DND-41 (cell line): ENCODE results near the gene CFHR5.
"Not testable (repeated sequence)": the region's sequence is repeated elsewhere in the genome, so short reads cannot be mapped to it uniquely, and the experiment has no call there.

Experiments used
- ATAC-seq: fragments of 200-7000 bp; cut with Tn5 transposase; 3 replicates; pipeline ENCODE4 v1.9.1; 2021; ENCODE audit warnings: low read depth; ENCODE audit not compliant: insufficient read depth
- DNase-seq: peaks from one replicate; pipeline ENCODE4 v3.0.0-alpha.2; 2020
- H2AFZ ChIP-seq: 2 replicates; pipeline ENCODE4 v1.6.0; 2012; ENCODE audit warnings: low read depth, low read length
- H3K27ac ChIP-seq: 2 replicates; pipeline ENCODE4 v1.5.1; 2012; ENCODE audit warnings: low read length, inconsistent platforms
- H3K27me3 ChIP-seq: fragments of 200-600 bp; sonication (generic); 2 replicates; pipeline ENCODE4 v1.6.0; 2012; ENCODE audit warnings: low read length, mild to moderate bottlenecking, inconsistent platforms; ENCODE audit not compliant: insufficient read depth, poor library complexity
- H3K36me3 ChIP-seq: 2 replicates; pipeline ENCODE4 v1.5.1; 2012; ENCODE audit warnings: low read length, inconsistent platforms; ENCODE audit not compliant: insufficient read depth
- H3K4me1 ChIP-seq: 2 replicates; pipeline ENCODE4 v1.5.1; 2012; ENCODE audit warnings: mild to moderate bottlenecking, low read length; ENCODE audit not compliant: insufficient read depth
- H3K4me2 ChIP-seq: 2 replicates; pipeline ENCODE4 v1.6.0; 2012; ENCODE audit warnings: mild to moderate bottlenecking, moderate library complexity, low read length, inconsistent platforms; ENCODE audit not compliant: insufficient read depth
- H3K4me3 ChIP-seq, 2 experiments: fragments of 200-600 bp in 1 of 2; shearing (Covaris generic) in 1 of 2; 2 replicates each; pipeline ENCODE4 v1.5.1; 2012 to 2016; ENCODE audit warnings: inconsistent platforms in 2 of 2, low read length in 2 of 2, mild to moderate bottlenecking in 2 of 2, low read depth in 1 of 2, moderate library complexity in 1 of 2
- H3K79me2 ChIP-seq: 2 replicates; pipeline ENCODE4 v1.6.0; 2012; ENCODE audit warnings: low read length, inconsistent platforms; ENCODE audit not compliant: insufficient read depth
- H3K9ac ChIP-seq: 2 replicates; pipeline ENCODE4 v1.6.0; 2012; ENCODE audit warnings: low read depth, mild to moderate bottlenecking, inconsistent platforms, low read length, moderate library complexity
- H3K9me3 ChIP-seq: 2 replicates; pipeline ENCODE4 v1.5.1; 2012; ENCODE audit warnings: low read length, moderate library complexity, mild to moderate bottlenecking, inconsistent platforms; ENCODE audit not compliant: insufficient read depth, severe bottlenecking
- H4K20me1 ChIP-seq: 2 replicates; pipeline ENCODE4 v1.6.0; 2012; ENCODE audit warnings: low read length; ENCODE audit not compliant: insufficient read depth
- CTCF ChIP-seq: IDR thresholded peaks from 2 replicates; pipeline ENCODE4 v1.5.1; 2012; ENCODE audit warnings: borderline replicate concordance, low read length, moderate library complexity, mild to moderate bottlenecking; ENCODE audit not compliant: poor library complexity, severe bottlenecking; ENCODE audit errors: extremely low read depth
- EZH2 ChIP-seq: IDR thresholded peaks from 3 replicates; pipeline ENCODE4 v1.6.1; 2012; ENCODE audit warnings: borderline replicate concordance, low read depth, mild to moderate bottlenecking, moderate library complexity, low read length, inconsistent platforms; ENCODE audit not compliant: severe bottlenecking

The CFHR5 gene

GRCh38 chr1:196960854-196961253 lies 16.5 kb upstream of the CFHR5 start:
- Histone ChIP-seq H3K27me3 (no peaks in the 10 kb centered on the region), H3K4me1 (no peaks in the 10 kb centered on the region), H3K4me2 (no peak overlapping the region), H3K27ac (no peak overlapping the region), H3K9me3 (no peaks in the 10 kb centered on the region), H4K20me1 (no peaks in the 10 kb centered on the region), H2AFZ (no peak overlapping the region), H3K36me3 (no peaks in the 10 kb centered on the region), H3K4me3 (no peak overlapping the region), H3K9ac (no peak overlapping the region), H3K79me2 (no peaks in the 10 kb centered on the region)
- no peak for ATAC-seq
- TF ChIP-seq EZH2 (no peak), CTCF (no peak)
- no peak for DNase-seq

- TF ChIP-seq EZH2, result no peak
- TF ChIP-seq CTCF, result no peak
- no peak overlapping the region for H3K27ac ChIP-seq
- no peak for ATAC-seq
- no peak for DNase-seq
- no peak overlapping the region for H3K4me2 ChIP-seq
- H3K4me3 ChIP-seq, result no peak overlapping the region
- H3K79me2 ChIP-seq, result no peaks in the 10 kb centered on the region
- H3K9me3 ChIP-seq, result no peaks in the 10 kb centered on the region
- H3K9ac ChIP-seq, result no peak overlapping the region
- H3K27me3 ChIP-seq, result no peaks in the 10 kb centered on the region
- no peak overlapping the region for H2AFZ ChIP-seq
- H3K4me1 ChIP-seq, result no peaks in the 10 kb centered on the region
- no peaks in the 10 kb centered on the region for H3K36me3 ChIP-seq
- no peaks in the 10 kb centered on the region for H4K20me1 ChIP-seq
These were observed 7.2 kb upstream of the CFHR5 start for GRCh38 chr1:196970182-196970581.

- no peak for DNase-seq
- TF ChIP-seq CTCF (no peak), EZH2 (no peak)
- no peak overlapping the region for H3K27ac ChIP-seq
These were observed 1.1 kb upstream of the CFHR5 start for GRCh38 chr1:196976278-196976677.

GRCh38 chr1:196980859-196981258 lies 3.5 kb downstream of the CFHR5 start:
- Histone ChIP-seq H2AFZ (no peak overlapping the region), H3K27ac (no peak overlapping the region), H3K4me1 (no peaks in the 10 kb centered on the region), H3K9me3 (no peaks in the 10 kb centered on the region), H4K20me1 (no peaks in the 10 kb centered on the region), H3K27me3 (no peaks in the 10 kb centered on the region), H3K4me2 (no peak overlapping the region), H3K9ac (no peak overlapping the region), H3K79me2 (no peaks in the 10 kb centered on the region), H3K4me3 (no peak overlapping the region), H3K36me3 (no peaks in the 10 kb centered on the region)
- no peak for ATAC-seq
- TF ChIP-seq CTCF, result no peak
- TF ChIP-seq EZH2, result no peak
- DNase-seq, result no peak

More at GRCh38 chr1:196976278-196976677, 1.1 kb upstream of the CFHR5 start:
- Histone ChIP-seq H2AFZ (no peak overlapping the region), H3K9ac (no peak overlapping the region), H3K4me2 (no peak overlapping the region), H4K20me1 (no peaks in the 10 kb centered on the region), H3K4me1 (no peaks in the 10 kb centered on the region), H3K27me3 (no peaks in the 10 kb centered on the region), H3K9me3 (no peaks in the 10 kb centered on the region), H3K79me2 (no peaks in the 10 kb centered on the region), H3K4me3 (no peak overlapping the region), H3K36me3 (no peaks in the 10 kb centered on the region)
- no peak for ATAC-seq

- not testable (repeated sequence) for ATAC-seq
These were observed 4.9 kb downstream of the CFHR5 start for GRCh38 chr1:196982247-196982646.

More at GRCh38 chr1:196982247-196982646, 4.9 kb downstream of the CFHR5 start:
- not testable (repeated sequence) for H3K27me3 ChIP-seq, H3K9me3 ChIP-seq, H3K4me3 ChIP-seq, H2AFZ ChIP-seq, DNase-seq, H3K4me2 ChIP-seq, H3K79me2 ChIP-seq, H3K9ac ChIP-seq, H4K20me1 ChIP-seq, H3K27ac ChIP-seq, H3K36me3 ChIP-seq, H3K4me1 ChIP-seq
